Common myeloid progenitor, CD34-positive (primary cell): ENCODE data around the gene STK17A.

Source experiments
- CTCF ChIA-PET: fragments of 350-600 bp; sonication (Branson Sonifier 250); formaldehyde crosslinking; loops from one replicate; lab custom pipeline; 2021; ENCODE audit warnings: antibody characterized with exemption; lab: Charles Lee
- POLR2A ChIA-PET: fragments of 350-600 bp; sonication (Branson Sonifier 250); formaldehyde crosslinking; loops from one replicate; lab custom pipeline; 2021; ENCODE audit warnings: antibody characterized with exemption; lab: Charles Lee
- DNase-seq, 3 donors: peaks; one replicate each; pipeline versions ENCODE4 v3.0.0 to v3.0.0-alpha.2; 2013
- H3K27ac ChIP-seq, 2 experiments: 1 replicate in 1 of 2; 2 replicates in 1 of 2; pipeline ENCODE4 v1.7.0; 2013; ENCODE audit warnings: inconsistent platforms in 2 of 2, low read length in 2 of 2, mild to moderate bottlenecking in 2 of 2, low read depth in 1 of 2, moderate library complexity in 1 of 2; ENCODE audit not compliant: severe bottlenecking in 2 of 2, insufficient read depth in 1 of 2, poor library complexity in 1 of 2
- H3K27me3 ChIP-seq, 5 experiments: replicated peaks in 2 of 5; 1 replicate in 3 of 5; 2 replicates in 2 of 5; pipeline versions ENCODE4 v1.6.1 to v1.7.0; 2013; ENCODE audit warnings: low read length in 4 of 5, mild to moderate bottlenecking in 2 of 5, moderate library complexity in 2 of 5, inconsistent platforms in 1 of 5; ENCODE audit not compliant: insufficient read depth in 5 of 5, control insufficient read depth in 4 of 5
- H3K36me3 ChIP-seq, 4 experiments: 1 replicate in 2 of 4; 2 replicates in 2 of 4; pipeline versions ENCODE4 v1.6.1 to v1.7.0; 2013; ENCODE audit warnings: low read length in 3 of 4, control low read depth in 1 of 4, mild to moderate bottlenecking in 1 of 4; ENCODE audit not compliant: control insufficient read depth in 4 of 4, insufficient read depth in 4 of 4
- H3K4me1 ChIP-seq, 4 experiments: 1 replicate in 3 of 4; 2 replicates in 1 of 4; pipeline versions ENCODE4 v1.6.1 to v1.7.1; 2013; ENCODE audit warnings: low read length in 3 of 4, mild to moderate bottlenecking in 3 of 4, control low read depth in 1 of 4, inconsistent platforms in 1 of 4, moderate library complexity in 1 of 4; ENCODE audit not compliant: control insufficient read depth in 4 of 4, insufficient read depth in 4 of 4; ENCODE audit errors: control extremely low read depth in 1 of 4
- H3K4me3 ChIP-seq, 7 experiments: 1 replicate in 4 of 7; 2 replicates in 3 of 7; pipeline versions ENCODE4 v1.5.1 to v1.7.0; 2013; ENCODE audit warnings: mild to moderate bottlenecking in 7 of 7, low read length in 6 of 7, moderate library complexity in 6 of 7, inconsistent platforms in 2 of 7, low read depth in 2 of 7, control low read depth in 1 of 7; ENCODE audit not compliant: insufficient read depth in 4 of 7, control insufficient read depth in 1 of 7; ENCODE audit errors: extremely low read depth in 1 of 7
- H3K9me3 ChIP-seq, 5 experiments: 1 replicate in 4 of 5; 2 replicates in 1 of 5; pipeline versions ENCODE4 v1.6.1 to v1.7.1; 2013; ENCODE audit warnings: low read length in 4 of 5, mild to moderate bottlenecking in 2 of 5, inconsistent platforms in 1 of 5, low read depth in 1 of 5, moderate library complexity in 1 of 5; ENCODE audit not compliant: control insufficient read depth in 4 of 5, insufficient read depth in 2 of 5; ENCODE audit errors: control extremely low read depth in 1 of 5
- WGBS: methylation state at CpG from one replicate; pipeline ENCODE4 v1.1.5; 2013; ENCODE audit not compliant: insufficient coverage; 5-methylcytosine and 5-hydroxymethylcytosine counted together

The STK17A gene

DNA sequence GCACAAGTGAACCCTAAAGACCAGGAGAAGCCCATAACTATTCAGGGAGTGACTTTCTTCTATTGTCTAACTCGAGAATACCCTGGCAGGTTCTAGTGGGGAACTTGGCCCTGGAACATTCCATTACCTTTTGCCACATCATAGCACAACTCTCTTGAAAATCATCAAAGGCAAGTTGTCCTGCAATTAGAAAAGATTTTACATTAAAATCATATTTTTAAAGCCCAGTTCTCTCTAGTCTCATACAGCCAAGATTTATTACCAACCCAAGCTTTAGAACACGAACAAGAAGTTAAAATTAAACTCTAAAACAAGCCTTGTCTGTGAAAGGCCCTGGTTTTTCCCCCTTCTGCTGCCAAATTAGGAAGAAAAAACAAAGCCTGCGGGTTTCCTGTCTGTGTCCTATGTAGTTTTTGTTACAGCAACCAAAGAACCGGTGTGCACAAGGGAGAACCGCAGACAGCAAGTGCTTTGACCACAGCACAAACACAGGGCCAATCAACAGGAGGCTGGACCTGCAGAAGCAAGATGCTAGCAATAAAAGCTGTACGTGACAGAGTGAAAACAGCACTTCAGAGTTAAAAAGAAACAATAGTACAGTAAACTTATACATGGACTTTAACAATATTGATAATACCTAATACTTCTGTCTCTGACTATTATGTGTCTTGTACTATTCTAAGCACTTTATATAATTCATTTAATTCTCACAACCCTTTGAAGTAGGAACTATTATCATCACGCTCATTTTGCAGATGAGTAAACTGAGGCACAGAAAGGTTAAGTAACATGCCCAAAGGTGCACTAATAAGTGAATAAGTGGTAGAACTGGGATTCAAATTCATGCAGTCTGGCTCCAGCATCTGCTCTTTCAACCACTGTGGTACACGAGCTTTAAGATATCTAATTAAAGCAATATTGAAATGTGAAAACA lies 65.8 kb downstream of the STK17A start:
- Histone ChIP-seq H3K36me3 (peaks cover 3 to 36% (median 6%) of the 10 kb centered on the region in 4 experiments), H3K4me3 (peak overlapping the region in 6 of 7 experiments; percentile 7 to 60 (median 26)), H3K4me1 (peaks cover 44 to 61% (median 54%) of the 10 kb centered on the region in 4 experiments), H3K9me3 (no peaks in the 10 kb centered on the region), H3K27ac (peak overlapping the region; percentile 40 to 62), H3K27me3 (no peaks in the 10 kb centered on the region)
- DNase-seq: peak; percentile 67 to 93 (median 89)
- POLR2A ChIA-PET: interaction anchor here (0.6 to 3.6 kb wide), 4 partner anchors 22 to 66 kb away, joined by 3 to 21 read pairs (median 7); partner anchors contain the start of gene STK17A
- CTCF ChIA-PET: interaction anchor here (0.9 to 10.0 kb wide), 14 partner anchors 13 to 77 kb away, joined by 3 to 61 read pairs (median 4); partner anchors contain the start of gene STK17A
- WGBS: 8% methylated on average over 7 of the region's 8 CpGs

GRCh38 chr7:43649755-43650274 lies 66.9 kb downstream of the STK17A start:
- Histone ChIP-seq H3K4me3 (peak overlapping the region in 4 of 7 experiments; percentile 29 to 60 (median 32)), H3K36me3 (peaks cover 0 to 28% (median 5%) of the 10 kb centered on the region in 4 experiments), H3K4me1 (peaks cover 44 to 61% (median 54%) of the 10 kb centered on the region in 4 experiments), H3K27me3 (no peaks in the 10 kb centered on the region), H3K9me3 (no peaks in the 10 kb centered on the region), H3K27ac (peak overlapping the region in 1 of 2 experiments; percentile 55)
- ChIA-PET POLR2A (interaction anchor here (1.2 to 3.6 kb wide), 2 partner anchors 39 to 67 kb away, joined by 3 to 21 read pairs; partner anchors contain the start of gene STK17A), CTCF (interaction anchor here (1.0 to 10.0 kb wide), 8 partner anchors 10 to 67 kb away, joined by 3 to 61 read pairs (median 4); partner anchors contain the start of gene STK17A)
- WGBS: 5% methylated on average over 4 of the region's 4 CpGs
- peak; percentile 56 to 86 (median 79) for DNase-seq

GRCh38 chr7:43650457-43651052 lies 67.6 kb downstream of the STK17A start:
- no peak for DNase-seq

DNA sequence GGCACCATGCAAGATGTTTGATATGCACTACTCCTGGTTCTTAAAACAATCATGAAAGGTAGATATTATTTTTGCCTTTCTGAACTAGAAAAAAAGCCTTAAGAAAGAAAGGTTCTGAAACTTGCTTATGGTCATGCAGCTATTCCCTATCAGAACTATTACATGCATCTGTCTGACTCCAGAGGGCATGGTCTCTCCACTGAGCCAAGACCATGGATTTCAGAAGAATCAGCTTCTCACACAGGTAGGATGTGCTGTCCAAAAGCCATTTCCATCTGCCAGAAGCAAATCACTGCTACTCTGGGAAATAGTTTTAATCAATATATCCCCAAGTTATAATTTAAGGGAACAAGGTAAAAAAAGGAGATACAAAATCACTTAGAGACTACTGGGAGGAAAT lies 69.5 kb downstream of the STK17A start:
- peaks cover 2 to 16% (median 4%) of the 10 kb centered on the region in 4 experiments for H3K36me3 ChIP-seq
- ChIA-PET CTCF (interaction anchor here (0.8 to 10.0 kb wide), 2 partner anchors 47 to 70 kb away, joined by 4 to 61 read pairs; partner anchors contain the start of gene STK17A), POLR2A (no interaction called here)
- no peak for DNase-seq
- no peaks in the 10 kb centered on the region for H3K27me3 ChIP-seq
- no peaks in the 10 kb centered on the region for H3K9me3 ChIP-seq
- H3K4me3 ChIP-seq: no peak overlapping the region
- H3K4me1 ChIP-seq: peaks cover 33 to 46% (median 41%) of the 10 kb centered on the region in 4 experiments
- H3K27ac ChIP-seq: no peak overlapping the region

More at GRCh38 chr7:43650457-43651052, 67.6 kb downstream of the STK17A start:
- CTCF ChIA-PET: interaction anchor here (1.0 to 10.0 kb wide), 6 partner anchors 11 to 68 kb away, joined by 3 to 61 read pairs (median 4); partner anchors contain the start of gene STK17A
- 69% methylated on average over 8 of the region's 9 CpGs for WGBS
- H3K4me3 ChIP-seq: peak overlapping the region in 1 of 7 experiments; percentile 2
- no peaks in the 10 kb centered on the region for H3K27me3 ChIP-seq
- no peaks in the 10 kb centered on the region for H3K9me3 ChIP-seq
- peak overlapping the region in 1 of 2 experiments; percentile 55 for H3K27ac ChIP-seq
- POLR2A ChIA-PET: interaction anchor here (1.2 to 3.6 kb wide), 2 partner anchors 38 to 68 kb away, joined by 3 to 21 read pairs; partner anchors contain the start of gene STK17A
- peaks cover 43 to 61% (median 53%) of the 10 kb centered on the region in 4 experiments for H3K4me1 ChIP-seq
- peaks cover 0 to 25% (median 4%) of the 10 kb centered on the region in 4 experiments for H3K36me3 ChIP-seq

- 100% methylated on average over 3 of the region's 4 CpGs for WGBS
- Histone ChIP-seq H3K36me3 (peaks cover 2 to 12% (median 4%) of the 10 kb centered on the region in 4 experiments), H3K4me3 (no peak overlapping the region), H3K27me3 (no peaks in the 10 kb centered on the region), H3K9me3 (no peaks in the 10 kb centered on the region), H3K27ac (no peak overlapping the region), H3K4me1 (peaks cover 24 to 35% (median 30%) of the 10 kb centered on the region in 4 experiments)
- ChIA-PET POLR2A (no interaction called here), CTCF (interaction anchor here (1.2 kb wide), 1 partner anchor 11 kb away, joined by 3 read pairs; no protein-coding TSS in a partner anchor)
- no peak for DNase-seq
These were observed 70.6 kb downstream of the STK17A start for GRCh38 chr7:43653466-43653865.

- Histone ChIP-seq H3K9me3 (no peaks in the 10 kb centered on the region), H3K27me3 (no peaks in the 10 kb centered on the region), H3K36me3 (peaks cover 2 to 17% (median 4%) of the 10 kb centered on the region in 4 experiments), H3K4me1 (peaks cover 23 to 34% (median 31%) of the 10 kb centered on the region in 4 experiments), H3K4me3 (no peak overlapping the region), H3K27ac (no peak overlapping the region)
- ChIA-PET CTCF (interaction anchor here (1.2 kb wide), 1 partner anchor 10 kb away, joined by 3 read pairs; no protein-coding TSS in a partner anchor), POLR2A (no interaction called here)
- no peak for DNase-seq
- 100% methylated on average over 1 of the region's 4 CpGs for WGBS
These were observed 71.1 kb downstream of the STK17A start for GRCh38 chr7:43653891-43654504.
